ENCODE results near the gene SLC2A4RG.

SLC2A4RG gene

GRCh38 chr20:63698739-63699465 lies 40.7 kb upstream of the SLC2A4RG start:
- no peak for DNase-seq (ENCODE audit: extremely low read depth in 1 of 2, low read depth in 1 of 2)

DNA sequence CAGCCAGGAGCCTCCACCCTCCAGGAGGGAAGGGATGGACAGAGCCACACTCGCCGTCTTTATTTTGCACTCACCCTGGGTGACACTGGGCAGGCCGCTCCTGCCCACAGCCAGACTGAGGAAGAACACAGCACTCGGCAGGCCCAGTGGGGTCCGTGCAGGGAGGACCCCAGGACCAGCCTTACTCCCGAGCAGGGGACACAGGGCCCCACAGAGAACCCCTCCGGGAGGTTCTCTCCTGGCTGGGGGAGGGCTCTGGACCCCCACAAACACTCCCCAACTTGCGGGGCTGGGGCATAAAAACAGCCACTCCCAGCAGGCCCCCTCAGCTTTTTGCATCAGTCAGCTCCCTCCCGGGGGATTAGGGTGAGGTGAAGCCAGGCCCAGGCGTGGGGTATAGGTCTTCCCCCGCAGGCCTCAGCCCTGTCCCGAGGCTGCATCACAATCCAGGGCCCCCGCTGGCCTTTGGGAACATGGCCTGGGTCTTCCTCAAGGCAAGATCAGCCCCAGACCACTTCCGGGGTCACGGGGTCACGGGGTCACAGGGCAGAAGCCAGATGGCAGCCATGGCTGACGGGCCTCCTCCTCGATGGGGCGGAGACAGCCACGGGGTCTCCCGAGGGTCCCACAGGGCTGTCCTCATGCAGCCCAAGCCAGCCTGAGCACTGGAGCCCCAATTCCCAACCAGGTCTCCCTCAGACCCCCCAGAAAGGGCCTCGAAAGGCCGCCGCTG lies 39.9 kb upstream of the SLC2A4RG start:
- DNase-seq (ENCODE audit: extremely low read depth in 1 of 2, low read depth in 1 of 2) = no peak

DNA sequence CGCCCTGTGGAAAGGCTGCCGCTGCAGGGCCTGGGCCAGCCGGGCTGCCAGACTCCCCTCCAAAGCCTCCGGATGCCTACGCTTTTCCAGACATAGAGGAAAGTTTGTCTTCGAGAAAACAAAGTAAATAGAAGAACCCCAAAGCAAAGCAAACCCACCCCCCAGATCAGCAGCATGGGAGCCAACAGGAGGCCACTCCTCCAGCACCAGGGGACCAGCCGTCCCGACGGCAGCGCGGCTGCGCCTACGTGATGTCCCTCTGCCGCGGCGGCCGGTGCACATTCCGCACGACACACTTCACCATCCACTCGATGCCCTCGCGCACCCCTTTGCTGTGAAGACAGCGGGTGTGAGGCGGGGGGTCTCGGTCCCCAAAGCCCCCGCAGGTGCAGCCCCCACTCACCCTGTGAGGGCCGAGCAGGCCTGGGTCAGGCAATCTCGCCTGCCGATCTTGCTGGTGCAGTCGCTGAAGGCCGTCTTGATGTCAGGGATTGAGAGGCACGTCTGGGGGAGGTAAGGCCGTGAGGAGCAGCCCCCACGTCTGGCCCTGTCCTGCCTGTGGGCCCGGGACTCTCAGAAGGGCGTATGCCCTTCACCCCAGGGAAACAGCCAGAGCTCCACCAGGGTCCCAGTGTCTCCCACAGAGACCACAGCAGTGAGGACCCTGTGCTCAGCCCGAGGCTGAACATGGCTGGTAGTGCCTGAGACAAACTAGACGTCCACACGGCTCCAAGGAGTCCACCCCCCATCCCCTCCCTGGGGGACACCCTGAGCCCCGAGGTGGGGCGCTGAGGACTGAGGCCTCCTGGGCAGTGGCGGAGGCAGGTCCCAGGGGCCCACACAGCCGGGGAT lies 39.2 kb upstream of the SLC2A4RG start:
- no peak for DNase-seq (ENCODE audit: extremely low read depth in 1 of 2, low read depth in 1 of 2)

GRCh38 chr20:63701051-63701328 lies 38.6 kb upstream of the SLC2A4RG start:
- no peak for DNase-seq (ENCODE audit: extremely low read depth in 1 of 2, low read depth in 1 of 2)

GRCh38 chr20:63701329-63702035 lies 38.1 kb upstream of the SLC2A4RG start:
- DNase-seq (ENCODE audit: extremely low read depth in 1 of 2, low read depth in 1 of 2) = no peak

- no peak for DNase-seq (ENCODE audit: extremely low read depth in 1 of 2, low read depth in 1 of 2)
Measured at GRCh38 chr20:63702036-63702665, 37.4 kb upstream of the SLC2A4RG start.

DNA sequence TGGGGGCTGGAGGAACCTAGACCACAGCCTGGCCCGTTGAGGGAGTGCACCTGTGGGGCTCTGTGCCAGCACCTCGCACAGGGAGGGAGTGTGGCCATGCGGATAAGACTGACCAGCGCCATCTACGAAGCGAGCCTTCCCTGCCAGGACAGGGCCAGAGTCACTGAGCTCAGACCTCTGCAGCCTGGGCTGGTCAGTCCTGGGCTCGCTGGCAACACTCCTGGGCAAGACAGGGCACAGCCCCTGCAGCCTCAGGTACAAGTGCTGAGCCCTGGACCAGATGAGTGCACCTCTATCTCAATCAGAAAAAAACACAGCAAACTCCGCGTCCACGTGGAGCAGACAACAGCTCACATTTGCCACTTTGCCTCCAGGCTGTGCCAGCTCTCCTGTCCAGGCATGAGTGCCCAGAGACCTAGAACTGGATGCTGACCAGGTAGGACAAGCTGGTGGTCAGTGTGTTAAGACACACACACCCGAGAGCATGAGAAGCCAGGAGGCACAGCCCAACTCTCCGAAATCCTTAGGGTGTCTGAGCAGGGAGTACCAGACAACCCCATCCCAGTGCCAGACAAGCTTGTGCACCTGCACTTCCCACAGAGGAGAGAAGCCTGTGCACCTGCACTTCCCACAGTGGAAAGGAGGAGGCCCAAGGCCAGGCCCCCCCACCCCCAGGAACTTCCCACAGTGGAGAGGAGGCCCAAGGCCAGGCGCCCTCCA lies 36.7 kb upstream of the SLC2A4RG start:
- no peak for DNase-seq (ENCODE audit: extremely low read depth in 1 of 2, low read depth in 1 of 2)

DNA sequence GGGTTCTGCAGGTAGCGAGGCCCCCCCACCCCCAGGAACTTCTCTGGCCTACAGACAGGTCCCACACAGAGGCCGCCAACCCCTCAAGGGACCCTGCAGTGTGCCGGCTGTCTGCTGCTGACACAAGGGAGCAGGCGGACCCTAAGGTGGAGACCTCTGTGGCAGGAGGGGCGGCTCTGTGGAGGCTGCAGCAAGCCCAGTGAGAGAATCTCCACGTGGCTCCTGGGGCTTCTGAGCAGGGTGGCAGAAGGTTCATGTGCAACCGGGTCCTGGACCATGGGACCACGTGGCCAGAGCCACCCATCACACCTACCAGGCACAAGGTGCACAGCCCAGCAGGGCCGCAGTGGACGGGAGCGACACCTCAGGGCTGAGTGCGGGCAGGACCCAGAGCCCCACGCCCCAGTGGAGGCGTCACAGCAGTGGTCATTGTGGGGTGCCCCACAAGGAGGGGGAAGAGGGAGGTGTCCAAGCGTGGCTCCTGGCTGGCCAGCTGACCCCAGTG lies 36.1 kb upstream of the SLC2A4RG start:
- DNase-seq (ENCODE audit: extremely low read depth in 1 of 2, low read depth in 1 of 2) = no peak

GRCh38 chr20:63703976-63704748 lies 35.4 kb upstream of the SLC2A4RG start:
- DNase-seq (ENCODE audit: extremely low read depth in 1 of 2, low read depth in 1 of 2) = no peak

GRCh38 chr20:63704749-63705117 lies 34.8 kb upstream of the SLC2A4RG start:
- no peak for DNase-seq (ENCODE audit: extremely low read depth in 1 of 2, low read depth in 1 of 2)

DNA sequence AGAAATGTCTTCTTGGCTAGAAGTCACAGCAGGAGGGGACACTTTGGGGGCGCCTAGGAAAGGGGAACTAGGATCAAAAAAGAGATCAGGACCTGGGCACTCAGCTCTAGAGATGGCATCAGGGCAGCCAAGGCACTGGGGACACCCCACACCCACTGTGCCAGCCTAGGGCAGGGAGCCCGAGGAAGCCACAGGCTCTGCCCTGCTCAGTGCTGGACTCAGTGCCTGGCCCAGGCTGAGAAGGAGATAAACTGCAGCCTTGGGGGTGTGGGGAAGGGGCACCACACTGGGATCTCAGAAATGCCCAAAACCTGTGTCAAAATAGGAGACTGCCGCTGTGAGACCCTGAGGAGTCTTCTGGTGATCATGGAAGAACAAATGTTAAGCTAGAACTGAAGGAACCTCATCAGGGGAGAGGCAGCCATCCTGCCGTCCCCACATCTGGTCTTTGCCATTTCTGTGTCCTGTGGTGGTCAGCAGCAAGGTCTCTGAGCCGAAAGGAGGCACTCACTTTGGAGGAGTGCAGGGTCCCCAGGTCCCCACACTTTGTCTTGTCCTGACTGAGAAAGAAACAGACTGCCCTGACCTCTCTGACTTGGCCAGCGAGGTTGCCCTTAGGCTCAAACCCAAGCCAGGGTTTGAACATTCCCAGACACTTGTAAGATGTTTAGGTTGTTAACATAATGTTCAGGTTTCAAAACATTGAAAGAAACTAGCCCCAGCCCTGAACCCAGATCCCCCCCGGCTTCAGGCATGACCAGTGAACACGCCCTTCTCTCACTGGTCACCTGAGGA lies 34.1 kb upstream of the SLC2A4RG start:
- DNase-seq (ENCODE audit: extremely low read depth in 1 of 2, low read depth in 1 of 2) = no peak

GRCh38 chr20:63706027-63706695 lies 33.4 kb upstream of the SLC2A4RG start:
- no peak for DNase-seq (ENCODE audit: extremely low read depth in 1 of 2, low read depth in 1 of 2)

- peak; percentile 40 to 43 for DNase-seq (ENCODE audit: extremely low read depth in 1 of 2, low read depth in 1 of 2)
Measured at GRCh38 chr20:63706852-63707557, 32.6 kb upstream of the SLC2A4RG start.

GRCh38 chr20:63707558-63708300 lies 31.8 kb upstream of the SLC2A4RG start, which contains the start of the genes ARFRP1 and ZGPAT:
ARFRP1 (minus strand) TSS chr20:63707976; CDS start chr20:63707091, 885 bp downstream.
ZGPAT (plus strand) TSS chr20:63708039; CDS start chr20:63708581, 542 bp downstream.
- peak; percentile 58 to 81 for DNase-seq (ENCODE audit: extremely low read depth in 1 of 2, low read depth in 1 of 2)

- no peak for DNase-seq (ENCODE audit: extremely low read depth in 1 of 2, low read depth in 1 of 2)
Measured at GRCh38 chr20:63708301-63709148, 31.1 kb upstream of the SLC2A4RG start.
